DND-41 (cell line): Measurements from ENCODE around the gene RANBP17.
A peak's percentile ranks its signal among the peaks of the same experiment; 100 is the strongest.

Source experiments
- ATAC-seq: fragments of 200-7000 bp; cut with Tn5 transposase; 3 replicates; pipeline ENCODE4 v1.9.1; 2021; ENCODE audit warnings: low read depth; ENCODE audit not compliant: insufficient read depth
- DNase-seq: peaks from one replicate; pipeline ENCODE4 v3.0.0-alpha.2; 2020
- H2AFZ ChIP-seq: 2 replicates; pipeline ENCODE4 v1.6.0; 2012; ENCODE audit warnings: low read depth, low read length
- H3K27ac ChIP-seq: 2 replicates; pipeline ENCODE4 v1.5.1; 2012; ENCODE audit warnings: low read length, inconsistent platforms
- H3K27me3 ChIP-seq: fragments of 200-600 bp; sonication (generic); 2 replicates; pipeline ENCODE4 v1.6.0; 2012; ENCODE audit warnings: low read length, mild to moderate bottlenecking, inconsistent platforms; ENCODE audit not compliant: insufficient read depth, poor library complexity
- H3K36me3 ChIP-seq: 2 replicates; pipeline ENCODE4 v1.5.1; 2012; ENCODE audit warnings: low read length, inconsistent platforms; ENCODE audit not compliant: insufficient read depth
- H3K4me1 ChIP-seq: 2 replicates; pipeline ENCODE4 v1.5.1; 2012; ENCODE audit warnings: mild to moderate bottlenecking, low read length; ENCODE audit not compliant: insufficient read depth
- H3K4me2 ChIP-seq: 2 replicates; pipeline ENCODE4 v1.6.0; 2012; ENCODE audit warnings: mild to moderate bottlenecking, moderate library complexity, low read length, inconsistent platforms; ENCODE audit not compliant: insufficient read depth
- H3K4me3 ChIP-seq, 2 experiments: fragments of 200-600 bp in 1 of 2; shearing (Covaris generic) in 1 of 2; 2 replicates each; pipeline ENCODE4 v1.5.1; 2012 to 2016; ENCODE audit warnings: inconsistent platforms in 2 of 2, low read length in 2 of 2, mild to moderate bottlenecking in 2 of 2, low read depth in 1 of 2, moderate library complexity in 1 of 2
- H3K79me2 ChIP-seq: 2 replicates; pipeline ENCODE4 v1.6.0; 2012; ENCODE audit warnings: low read length, inconsistent platforms; ENCODE audit not compliant: insufficient read depth
- H3K9ac ChIP-seq: 2 replicates; pipeline ENCODE4 v1.6.0; 2012; ENCODE audit warnings: low read depth, mild to moderate bottlenecking, inconsistent platforms, low read length, moderate library complexity
- H3K9me3 ChIP-seq: 2 replicates; pipeline ENCODE4 v1.5.1; 2012; ENCODE audit warnings: low read length, moderate library complexity, mild to moderate bottlenecking, inconsistent platforms; ENCODE audit not compliant: insufficient read depth, severe bottlenecking
- H4K20me1 ChIP-seq: 2 replicates; pipeline ENCODE4 v1.6.0; 2012; ENCODE audit warnings: low read length; ENCODE audit not compliant: insufficient read depth
- CTCF ChIP-seq: IDR thresholded peaks from 2 replicates; pipeline ENCODE4 v1.5.1; 2012; ENCODE audit warnings: borderline replicate concordance, low read length, moderate library complexity, mild to moderate bottlenecking; ENCODE audit not compliant: poor library complexity, severe bottlenecking; ENCODE audit errors: extremely low read depth
- EZH2 ChIP-seq: IDR thresholded peaks from 3 replicates; pipeline ENCODE4 v1.6.1; 2012; ENCODE audit warnings: borderline replicate concordance, low read depth, mild to moderate bottlenecking, moderate library complexity, low read length, inconsistent platforms; ENCODE audit not compliant: severe bottlenecking

Gene RANBP17

GRCh38 chr5:171121638-171122037 lies 259.8 kb downstream of the RANBP17 start:
- H2AFZ ChIP-seq: peak overlapping the region; percentile 1; the same call in 1 of the 2 replicates
- H3K9me3 ChIP-seq: no peaks in the 10 kb centered on the region
- H3K4me1 ChIP-seq: peaks cover 21% of the 10 kb centered on the region
- DNase-seq (no peak), ATAC-seq (no peak)
- TF ChIP-seq CTCF (no peak), EZH2 (no peak)
- no peak overlapping the region for H3K9ac ChIP-seq
- no peak overlapping the region for H3K4me2 ChIP-seq
- H3K79me2 ChIP-seq: no peaks in the 10 kb centered on the region
- H3K4me3 ChIP-seq: no peak overlapping the region
- H3K36me3 ChIP-seq: no peaks in the 10 kb centered on the region
- no peaks in the 10 kb centered on the region for H3K27me3 ChIP-seq
- peak overlapping the region; percentile 68 for H3K27ac ChIP-seq
- H4K20me1 ChIP-seq: no peaks in the 10 kb centered on the region

GRCh38 chr5:171122372-171122771 lies 260.6 kb downstream of the RANBP17 start:
- Histone ChIP-seq H3K4me3 (no peak overlapping the region), H3K4me2 (no peak overlapping the region), H3K9ac (no peak overlapping the region), H3K27ac (peak overlapping the region; percentile 68), H3K9me3 (no peaks in the 10 kb centered on the region), H3K4me1 (peaks cover 18% of the 10 kb centered on the region), H4K20me1 (no peaks in the 10 kb centered on the region), H3K27me3 (no peaks in the 10 kb centered on the region), H3K79me2 (no peaks in the 10 kb centered on the region), H3K36me3 (no peaks in the 10 kb centered on the region), H2AFZ (peak overlapping the region; percentile 49)
- ATAC-seq (peak; percentile 58; the same call in 2 of the 3 replicates), DNase-seq (peak; percentile 44)
- TF ChIP-seq EZH2: no peak

GRCh38 chr5:171123417-171123816 lies 261.6 kb downstream of the RANBP17 start:
- no peak for TF ChIP-seq CTCF
- no peak for TF ChIP-seq EZH2
- DNase-seq (no peak), ATAC-seq (no peak)
- peaks cover 18% of the 10 kb centered on the region for H3K4me1 ChIP-seq
- no peaks in the 10 kb centered on the region for H4K20me1 ChIP-seq
- no peak overlapping the region for H3K4me2 ChIP-seq
- H3K9ac ChIP-seq: no peak overlapping the region
- H3K27ac ChIP-seq: peak overlapping the region; percentile 68; the same call in 1 of the 2 replicates
- H3K79me2 ChIP-seq: no peaks in the 10 kb centered on the region
- no peaks in the 10 kb centered on the region for H3K36me3 ChIP-seq
- H2AFZ ChIP-seq: no peak overlapping the region
- no peak overlapping the region for H3K4me3 ChIP-seq
- no peaks in the 10 kb centered on the region for H3K9me3 ChIP-seq
- no peaks in the 10 kb centered on the region for H3K27me3 ChIP-seq

GRCh38 chr5:171127314-171127713 lies 265.5 kb downstream of the RANBP17 start:
- no peak overlapping the region for H2AFZ ChIP-seq
- H3K4me1 ChIP-seq: peaks cover 7% of the 10 kb centered on the region
- ATAC-seq (no peak), DNase-seq (no peak)
- no peak overlapping the region for H3K4me3 ChIP-seq
- H3K36me3 ChIP-seq: no peaks in the 10 kb centered on the region
- no peak overlapping the region for H3K4me2 ChIP-seq
- TF ChIP-seq CTCF: no peak
- H3K27ac ChIP-seq: no peak overlapping the region
- H3K79me2 ChIP-seq: no peaks in the 10 kb centered on the region
- H3K9ac ChIP-seq: no peak overlapping the region
- no peaks in the 10 kb centered on the region for H3K9me3 ChIP-seq
- no peaks in the 10 kb centered on the region for H4K20me1 ChIP-seq
- no peaks in the 10 kb centered on the region for H3K27me3 ChIP-seq
